Smooth muscle cell (in vitro differentiated cells): Measurements from ENCODE around the gene CYSLTR2. TPM values are rescaled to one million over a fixed set of nuclear protein-coding genes. Genes with fewer than 3 reads are reported as not detected.

ENCODE experiments used
- DNase-seq: peaks from one replicate; lab custom pipeline; 2025; ENCODE audit not compliant: unreplicated experiment; lab: John Stamatoyannopoulos, UW
- H2AFZ ChIP-seq: fragments of 200-600 bp; sonication (generic); 2 replicates; pipeline ENCODE4 v1.6.0; 2016; ENCODE audit warnings: antibody characterized with exemption, low read depth, mild to moderate bottlenecking
- H3F3A ChIP-seq: fragments of 200-600 bp; sonication (generic); 2 replicates; pipeline ENCODE4 v1.6.0; 2017; ENCODE audit warnings: antibody characterized with exemption, low read depth
- H3K27ac ChIP-seq: fragments of 200-600 bp; sonication (generic); 2 replicates; pipeline ENCODE4 v1.5.1; 2016; ENCODE audit warnings: low read depth, mild to moderate bottlenecking
- H3K27me3 ChIP-seq: fragments of 200-600 bp; sonication (generic); 2 replicates; pipeline ENCODE4 v1.6.1; 2016; ENCODE audit warnings: low read depth, mild to moderate bottlenecking
- H3K36me3 ChIP-seq: fragments of 200-600 bp; sonication (generic); 2 replicates; pipeline ENCODE4 v1.5.1; 2016; ENCODE audit warnings: low read depth
- H3K4me1 ChIP-seq: fragments of 200-600 bp; sonication (generic); 2 replicates; pipeline ENCODE4 v1.5.1; 2016; ENCODE audit warnings: low read depth
- H3K4me2 ChIP-seq: fragments of 200-600 bp; sonication (generic); 2 replicates; pipeline ENCODE4 v1.6.0; 2016; ENCODE audit warnings: mild to moderate bottlenecking
- H3K4me3 ChIP-seq: fragments of 200-600 bp; sonication (generic); 2 replicates; pipeline ENCODE4 v1.5.1; 2016; ENCODE audit warnings: mild to moderate bottlenecking
- H3K79me2 ChIP-seq: fragments of 200-600 bp; sonication (generic); 2 replicates; pipeline ENCODE4 v1.6.0; 2016; ENCODE audit warnings: low read depth, mild to moderate bottlenecking
- H3K9ac ChIP-seq: fragments of 200-600 bp; sonication (generic); 2 replicates; pipeline ENCODE4 v1.6.0; 2016; ENCODE audit warnings: low read depth
- H3K9me3 ChIP-seq: fragments of 200-600 bp; sonication (generic); replicated peaks from 2 replicates; pipeline ENCODE4 v1.5.1; 2016; ENCODE audit warnings: low read depth
- H4K20me1 ChIP-seq: fragments of 200-600 bp; sonication (generic); 2 replicates; pipeline ENCODE4 v1.6.0; 2016; ENCODE audit warnings: low read depth
- WGBS: methylation state at CpG from one replicate; pipeline ENCODE4 v1.1.7; 2016; ENCODE audit warnings: low lambda C conversion rate; 5-methylcytosine and 5-hydroxymethylcytosine counted together
- polyA plus RNA-seq: library from polyadenylated mRNA; unstranded; fragments of >200 nt; fragmentation: Nextera tagmentation; extraction: Ambion mirVana; gene quantifications from 2 replicates; pipeline ENCODE4 v1.2.1, GENCODE V29; 2016
- total RNA-seq: library from RNA; depleted of rRNA; stranded (reverse); fragments of >200 nt; gene quantifications from 2 replicates; pipeline ENCODE4 v1.2.3, GENCODE V29; 2014
- TF ChIP-seq, protein P1 (sequence below): fragments of 200-600 bp; sonication (generic); IDR thresholded peaks from 2 replicates; pipeline ENCODE4 v1.5.1; 2017; ENCODE audit warnings: borderline replicate concordance, mild to moderate bottlenecking, antibody characterized with exemption; ENCODE audit not compliant: insufficient read depth, poor library complexity, severe bottlenecking

The CYSLTR2 gene
- total and polyA plus RNA-seq, 2 experiments from 2014 or later, result 0.54 to 0.71 TPM

DNA sequence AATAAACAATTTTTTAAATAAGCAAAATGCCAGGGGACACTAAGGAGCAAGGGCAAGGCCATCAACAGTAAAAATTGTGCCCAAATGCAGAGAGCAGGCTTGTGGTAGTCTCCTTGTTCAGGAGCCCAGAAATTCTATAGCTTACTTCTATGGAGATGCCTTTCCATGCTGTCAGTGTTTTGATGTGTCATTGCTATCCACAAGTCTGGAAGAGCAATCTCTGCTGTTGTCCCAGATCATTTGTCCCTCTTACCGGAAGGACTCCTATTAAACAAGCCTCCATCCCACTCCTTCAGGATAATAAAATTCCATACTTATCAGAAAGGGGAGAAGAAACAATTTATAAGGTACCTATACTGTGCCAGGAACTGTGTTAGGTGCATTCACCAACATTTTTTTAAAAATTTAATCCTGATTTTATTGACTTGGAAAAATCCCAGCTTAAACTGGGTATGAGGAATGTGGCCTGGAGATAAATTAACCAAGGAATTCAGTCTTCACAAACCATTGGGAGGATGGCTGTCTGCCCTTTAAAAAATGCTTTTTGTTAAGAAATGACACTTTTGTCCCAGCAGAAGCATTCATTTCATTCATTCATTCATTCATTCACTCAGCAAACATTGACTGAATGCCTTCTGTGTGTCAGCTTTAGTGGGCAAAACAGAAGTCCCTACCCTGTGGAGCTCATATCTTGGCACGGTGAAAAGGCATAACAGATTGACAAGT is 26.8 kb upstream of the CYSLTR2 start:
- 45% methylated on average over 2 of the region's 2 CpGs for WGBS
- Histone ChIP-seq H3K4me1 (peaks cover 6% of the 10 kb centered on the region), H4K20me1 (no peaks in the 10 kb centered on the region), H3K36me3 (no peaks in the 10 kb centered on the region), H3K27ac (peak overlapping the region; percentile 34), H3K4me2 (peak overlapping the region; percentile 52), H3K9me3 (no peaks in the 10 kb centered on the region), H2AFZ (no peak overlapping the region), H3K9ac (no peak overlapping the region), H3F3A (no peaks in the 10 kb centered on the region), H3K27me3 (no peaks in the 10 kb centered on the region), H3K79me2 (no peaks in the 10 kb centered on the region), H3K4me3 (no peak overlapping the region)
- no peak for DNase-seq
- TF ChIP-seq, protein P1, sequence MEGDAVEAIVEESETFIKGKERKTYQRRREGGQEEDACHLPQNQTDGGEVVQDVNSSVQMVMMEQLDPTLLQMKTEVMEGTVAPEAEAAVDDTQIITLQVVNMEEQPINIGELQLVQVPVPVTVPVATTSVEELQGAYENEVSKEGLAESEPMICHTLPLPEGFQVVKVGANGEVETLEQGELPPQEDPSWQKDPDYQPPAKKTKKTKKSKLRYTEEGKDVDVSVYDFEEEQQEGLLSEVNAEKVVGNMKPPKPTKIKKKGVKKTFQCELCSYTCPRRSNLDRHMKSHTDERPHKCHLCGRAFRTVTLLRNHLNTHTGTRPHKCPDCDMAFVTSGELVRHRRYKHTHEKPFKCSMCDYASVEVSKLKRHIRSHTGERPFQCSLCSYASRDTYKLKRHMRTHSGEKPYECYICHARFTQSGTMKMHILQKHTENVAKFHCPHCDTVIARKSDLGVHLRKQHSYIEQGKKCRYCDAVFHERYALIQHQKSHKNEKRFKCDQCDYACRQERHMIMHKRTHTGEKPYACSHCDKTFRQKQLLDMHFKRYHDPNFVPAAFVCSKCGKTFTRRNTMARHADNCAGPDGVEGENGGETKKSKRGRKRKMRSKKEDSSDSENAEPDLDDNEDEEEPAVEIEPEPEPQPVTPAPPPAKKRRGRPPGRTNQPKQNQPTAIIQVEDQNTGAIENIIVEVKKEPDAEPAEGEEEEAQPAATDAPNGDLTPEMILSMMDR, result no peak

DNA sequence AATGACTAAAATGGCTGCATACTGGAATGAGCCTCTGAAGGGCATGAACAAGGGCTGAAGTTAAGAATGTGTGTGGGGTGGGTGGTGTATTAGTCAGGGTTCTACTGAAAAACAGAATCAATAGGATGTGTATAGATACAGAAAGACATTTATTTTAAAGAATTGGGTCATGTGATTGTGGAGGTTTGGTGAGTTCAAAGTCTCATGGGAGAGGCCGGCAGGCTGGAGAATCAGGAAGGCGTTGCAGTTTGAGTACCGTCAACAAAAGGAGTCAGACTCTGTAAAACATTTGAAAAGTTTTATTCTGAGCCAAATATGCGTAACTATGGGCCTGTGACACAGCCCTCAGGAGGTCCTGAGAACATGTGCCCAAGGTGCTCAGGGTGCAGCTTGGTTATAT is 24.5 kb upstream of the CYSLTR2 start:
- no peak overlapping the region for H3K27ac ChIP-seq
- H3K36me3 ChIP-seq, result no peaks in the 10 kb centered on the region
- DNase-seq, result no peak
- H4K20me1 ChIP-seq, result no peaks in the 10 kb centered on the region
- no peak overlapping the region for H2AFZ ChIP-seq
- no peak overlapping the region for H3K4me2 ChIP-seq
- H3K79me2 ChIP-seq, result no peaks in the 10 kb centered on the region
- TF ChIP-seq, protein P1, result no peak
- peaks cover 6% of the 10 kb centered on the region for H3K4me1 ChIP-seq
- no peaks in the 10 kb centered on the region for H3F3A ChIP-seq
- H3K27me3 ChIP-seq, result no peaks in the 10 kb centered on the region
- no peaks in the 10 kb centered on the region for H3K9me3 ChIP-seq
- 95% methylated on average over 4 of the region's 4 CpGs for WGBS
- no peak overlapping the region for H3K9ac ChIP-seq
- H3K4me3 ChIP-seq, result no peak overlapping the region

DNA sequence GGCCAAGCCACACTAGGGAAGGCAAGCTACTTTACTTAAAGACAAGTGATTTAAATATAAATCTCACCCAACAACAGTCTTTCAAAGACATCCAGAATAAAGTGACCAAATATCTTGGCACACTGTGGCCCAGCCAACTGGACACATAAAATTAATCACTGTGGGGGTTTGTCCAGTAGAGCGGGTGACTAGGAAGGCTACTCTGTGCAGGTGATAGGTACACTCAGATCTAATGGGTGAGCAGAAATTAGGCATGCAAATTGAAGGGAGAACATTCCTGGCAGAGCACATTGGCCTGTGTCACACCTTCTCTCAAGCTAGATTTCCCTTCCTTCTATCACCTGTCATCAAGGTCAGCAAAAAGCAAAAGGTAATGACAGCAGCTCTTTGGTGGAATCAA is 23.4 kb upstream of the CYSLTR2 start:
- Histone ChIP-seq H3K36me3 (no peaks in the 10 kb centered on the region), H3K9ac (no peak overlapping the region), H3K4me2 (no peak overlapping the region), H3K4me3 (no peak overlapping the region), H3K27ac (no peak overlapping the region), H3K27me3 (no peaks in the 10 kb centered on the region), H3K79me2 (no peaks in the 10 kb centered on the region), H3F3A (no peaks in the 10 kb centered on the region), H4K20me1 (no peaks in the 10 kb centered on the region), H2AFZ (no peak overlapping the region), H3K4me1 (peaks cover 6% of the 10 kb centered on the region), H3K9me3 (no peaks in the 10 kb centered on the region)
- TF ChIP-seq, protein P1, result no peak
- 100% methylated on average over 1 of the region's 1 CpG for WGBS
- DNase-seq, result no peak

DNA sequence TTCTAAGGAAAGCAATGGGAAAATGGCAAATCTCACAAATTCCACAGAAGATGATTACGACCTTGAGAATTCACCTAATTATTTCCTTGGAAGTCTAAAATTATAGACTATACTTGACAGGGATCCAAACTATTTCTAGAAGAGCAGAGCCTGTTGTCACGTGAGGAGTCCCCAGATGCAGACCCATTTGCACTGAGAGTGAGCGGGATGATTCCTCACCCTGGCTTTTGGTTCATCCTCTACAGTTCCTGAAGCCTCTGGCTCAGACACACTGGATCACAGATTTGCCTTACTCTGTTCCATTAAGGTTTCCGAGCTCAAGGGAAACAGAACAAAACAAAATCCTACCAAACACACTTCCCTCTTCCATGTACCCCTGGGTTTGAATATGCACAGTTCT is 23.0 kb upstream of the CYSLTR2 start:
- DNase-seq, result no peak
- H2AFZ ChIP-seq, result peak overlapping the region; percentile 50
- no peaks in the 10 kb centered on the region for H3K27me3 ChIP-seq
- H3K4me2 ChIP-seq, result no peak overlapping the region
- 86% methylated on average over 4 of the region's 4 CpGs for WGBS
- TF ChIP-seq, protein P1, result no peak
- H3K4me1 ChIP-seq, result peaks cover 6% of the 10 kb centered on the region
- H3K27ac ChIP-seq, result no peak overlapping the region
- H3F3A ChIP-seq, result no peaks in the 10 kb centered on the region
- H3K36me3 ChIP-seq, result no peaks in the 10 kb centered on the region
- no peak overlapping the region for H3K4me3 ChIP-seq
- H3K9ac ChIP-seq, result no peak overlapping the region
- H3K79me2 ChIP-seq, result no peaks in the 10 kb centered on the region
- H3K9me3 ChIP-seq, result no peaks in the 10 kb centered on the region
- no peaks in the 10 kb centered on the region for H4K20me1 ChIP-seq
